Dermis microvascular lymphatic vessel endothelial cell (primary cell): ENCODE measurements around the gene METTL25B. TPM values are rescaled to one million over a fixed set of nuclear protein-coding genes. Genes with fewer than 3 reads are reported as not detected.
A peak's percentile ranks its signal among the peaks of the same experiment; 100 is the strongest.

Experiments used
- DNase-seq, 2 donors: peaks; one replicate each; pipeline versions ENCODE4 v3.0.0 to v3.0.0-alpha.2; 2010; ENCODE audit warnings: low read depth in 2 of 2
- total RNA-seq: library from RNA; depleted of rRNA; stranded (reverse); fragments of >200 nt; gene quantifications from 2 replicates; pipeline ENCODE4 v1.2.1, GENCODE V29; 2014

The METTL25B gene
- total RNA-seq, 1 donor from 2014 or later = 7.3 TPM

DNA sequence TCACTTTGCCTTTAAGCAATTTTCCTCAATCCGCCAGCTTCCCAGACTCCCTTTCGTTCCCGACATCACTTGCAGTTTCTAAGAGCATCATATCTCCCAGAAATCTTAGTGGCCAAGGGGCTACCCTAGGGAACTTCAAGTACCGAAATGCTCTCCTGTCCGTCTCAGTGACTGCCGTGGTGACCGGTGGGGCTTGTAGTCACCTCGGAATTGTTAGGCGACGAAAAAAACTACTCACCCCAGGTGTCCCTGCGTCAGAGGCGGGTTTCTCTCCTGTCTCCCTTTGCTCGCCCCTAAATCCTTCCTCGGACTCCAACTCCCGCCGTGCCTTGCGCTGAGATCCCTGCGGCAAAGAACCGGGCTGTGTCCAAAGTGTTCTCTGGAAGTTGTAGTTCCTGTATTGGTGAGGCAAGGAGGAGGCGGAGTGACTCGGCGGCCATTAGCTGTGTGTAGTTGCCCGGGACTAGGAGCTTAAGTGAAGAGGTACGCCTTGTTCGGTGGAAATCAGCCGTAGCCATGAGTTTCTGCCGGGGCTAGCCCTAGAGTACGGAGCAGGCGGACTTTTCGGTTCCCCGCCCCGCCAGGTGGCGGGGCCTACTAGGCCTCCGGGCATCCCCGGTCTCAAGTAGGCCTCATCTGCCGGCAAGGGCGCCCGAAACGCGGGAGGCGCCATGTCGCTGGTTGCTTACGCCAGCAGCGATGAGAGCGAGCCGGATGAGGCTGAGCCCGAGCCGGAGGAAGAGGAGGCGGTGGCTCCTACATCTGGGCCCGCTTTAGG is 39.0 kb downstream of the METTL25B start, which contains the start of gene PRCC:
PRCC (plus strand) TSS at position 435 of the 778 bp plus-strand sequence; CDS start at position 672, 237 bp downstream.
- peak; percentile 99 to 100 for DNase-seq

DNA sequence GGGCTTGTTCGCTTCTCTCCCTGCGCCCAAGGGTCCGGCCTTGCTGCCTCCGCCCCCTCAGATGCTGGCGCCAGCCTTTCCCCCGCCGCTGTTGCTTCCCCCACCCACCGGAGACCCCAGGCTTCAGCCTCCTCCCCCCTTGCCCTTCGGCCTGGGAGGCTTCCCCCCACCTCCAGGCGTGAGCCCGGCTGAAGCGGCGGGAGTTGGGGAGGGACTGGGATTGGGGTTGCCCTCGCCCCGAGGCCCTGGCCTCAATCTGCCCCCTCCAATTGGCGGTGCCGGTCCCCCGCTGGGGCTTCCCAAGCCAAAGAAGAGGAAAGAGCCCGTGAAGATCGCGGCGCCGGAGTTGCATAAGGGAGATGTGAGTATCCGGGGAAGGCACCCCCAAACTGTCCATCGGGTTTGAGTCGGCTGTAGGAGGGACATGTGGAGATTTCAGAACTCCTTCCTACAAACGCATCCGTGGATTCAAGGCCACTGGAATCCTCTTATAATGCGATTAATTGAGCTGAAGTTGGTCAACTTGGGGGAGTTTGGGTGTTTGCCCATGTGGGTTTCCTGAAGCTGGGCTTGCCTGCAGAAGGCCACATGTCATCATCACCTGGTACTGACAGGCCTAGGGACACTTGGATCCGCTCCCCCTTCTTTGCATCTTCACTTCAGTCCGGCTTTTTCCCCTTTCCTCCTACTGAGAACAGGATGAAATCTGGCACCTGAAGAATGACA is 39.8 kb downstream of the METTL25B start:
- DNase-seq = peak in 1 of 2 donors; percentile 19

DNA sequence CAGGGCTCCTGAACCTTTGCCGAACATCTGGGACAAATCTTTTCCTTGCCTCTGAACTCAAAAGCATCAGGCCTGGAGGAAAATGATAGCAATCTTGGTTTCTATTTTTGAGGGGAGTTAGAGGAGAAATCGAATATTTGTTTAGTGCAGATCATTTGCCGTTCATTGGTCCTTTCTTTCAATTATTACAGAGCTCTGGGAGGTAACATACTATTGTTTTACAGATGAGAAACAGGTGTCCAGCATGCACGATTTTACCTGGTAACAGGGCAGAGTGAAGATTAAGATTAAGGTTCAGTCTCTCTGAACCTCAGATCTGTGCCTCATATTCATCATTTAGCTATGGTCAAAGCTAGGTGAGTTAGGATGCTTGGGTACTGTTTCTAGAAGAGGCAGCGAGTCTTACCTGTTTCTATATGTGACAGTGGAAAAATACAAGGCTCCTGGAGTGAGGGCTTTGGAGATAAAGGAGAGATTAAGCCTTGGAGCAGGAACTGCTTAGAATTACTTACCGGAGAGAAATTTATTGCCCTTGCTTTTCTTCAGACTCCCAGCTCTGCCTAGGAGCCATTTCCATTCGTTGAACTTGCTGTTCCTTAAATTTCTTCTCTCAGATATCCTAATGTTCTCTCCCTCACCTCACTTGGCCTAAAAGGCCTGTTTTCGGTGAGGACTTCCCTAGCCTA is 40.5 kb downstream of the METTL25B start:
- no peak for DNase-seq

DNA sequence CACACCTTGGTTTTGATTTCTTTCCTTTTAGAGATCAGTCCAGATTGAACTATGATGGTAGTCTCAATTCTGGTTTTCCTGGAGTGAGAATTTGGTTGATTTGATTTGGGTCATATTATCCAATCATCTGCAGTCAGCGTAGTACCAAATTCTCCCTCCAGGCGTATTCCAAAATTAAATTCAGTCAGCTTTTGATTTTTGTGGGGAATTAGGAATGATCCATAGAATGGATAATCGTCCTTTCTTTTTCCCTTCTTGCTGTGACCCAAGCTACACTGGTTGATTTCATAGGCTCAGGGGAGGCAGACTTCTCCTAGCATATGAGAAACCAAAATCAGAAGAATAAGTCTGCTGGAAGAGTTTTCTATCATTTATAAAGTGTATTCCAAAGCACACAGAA is 44.0 kb downstream of the METTL25B start:
- no peak for DNase-seq

DNA sequence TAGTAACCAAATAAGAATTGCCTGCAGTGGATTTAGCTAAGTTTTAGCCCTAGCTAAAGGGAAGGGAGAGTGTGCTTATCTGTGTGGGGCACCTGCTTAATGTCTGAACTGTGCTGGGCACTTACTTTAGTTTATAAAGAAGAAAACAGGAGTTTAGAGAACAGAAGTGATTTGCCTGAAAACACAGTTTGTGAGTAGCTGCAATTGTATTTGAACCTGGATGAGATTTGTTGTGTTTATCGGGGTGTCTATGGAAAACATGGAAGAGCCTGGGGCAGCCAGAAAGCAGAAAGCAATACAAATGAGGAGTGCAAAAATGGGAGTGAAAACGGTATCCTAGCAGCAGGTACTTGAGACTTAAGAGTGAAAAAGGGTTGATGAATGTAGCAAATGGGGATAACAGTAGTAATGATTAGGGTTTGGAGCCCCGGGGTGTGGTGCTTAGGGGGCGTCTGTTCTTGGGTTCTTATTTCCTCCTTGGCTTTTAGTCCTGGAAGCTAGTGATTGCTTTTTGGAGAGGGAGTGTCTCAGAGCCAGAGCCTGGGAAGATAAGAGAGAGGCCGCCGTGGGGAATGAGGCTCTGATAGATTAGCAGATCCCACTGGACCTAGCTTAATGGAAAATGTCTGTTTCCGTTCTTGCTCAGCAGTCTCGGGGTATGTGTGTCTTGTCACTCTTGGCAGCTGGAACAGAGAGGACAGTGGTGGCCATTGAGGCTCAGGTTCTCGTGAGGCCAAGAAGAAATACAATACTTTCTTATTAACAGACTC is 44.6 kb downstream of the METTL25B start:
- DNase-seq = no peak

DNA sequence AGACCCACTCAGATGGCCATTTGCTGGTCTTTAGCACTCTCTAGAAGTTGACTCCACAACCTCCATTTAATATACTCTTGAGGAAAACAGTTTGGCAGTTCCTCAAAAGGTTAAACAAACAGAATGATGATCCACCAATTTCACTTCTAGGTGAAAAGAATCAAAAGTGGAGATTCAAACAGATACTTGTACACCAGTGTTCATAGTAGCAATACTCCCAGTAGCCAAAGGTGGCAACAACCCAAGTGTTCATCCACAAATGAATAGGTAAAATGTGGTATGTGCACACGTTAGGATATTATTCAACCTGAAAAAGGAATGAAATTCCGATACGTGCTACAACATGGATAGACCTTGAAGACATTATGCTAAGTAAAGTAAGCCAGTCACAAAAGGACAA is 45.3 kb downstream of the METTL25B start:
- DNase-seq = no peak

DNA sequence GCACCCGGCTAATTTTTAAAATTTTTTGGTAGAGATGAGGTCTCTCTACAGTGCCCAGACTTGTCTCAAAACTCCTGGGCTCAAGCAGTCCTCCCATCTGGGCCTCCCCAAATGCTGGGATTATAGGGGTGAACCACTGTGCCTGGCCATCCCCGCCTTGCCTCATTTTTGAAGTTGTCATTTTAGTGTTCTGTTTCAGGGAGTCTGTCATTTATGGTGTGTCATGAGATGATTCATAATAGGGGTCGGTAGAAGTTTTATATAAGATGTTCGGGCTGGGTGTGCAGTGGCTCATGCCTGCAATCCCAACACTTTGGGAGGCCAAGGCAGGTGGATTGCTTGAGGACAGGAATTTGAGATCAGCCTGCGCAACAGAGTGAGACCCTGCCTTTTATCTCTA is 47.5 kb downstream of the METTL25B start:
- no peak for DNase-seq

DNA sequence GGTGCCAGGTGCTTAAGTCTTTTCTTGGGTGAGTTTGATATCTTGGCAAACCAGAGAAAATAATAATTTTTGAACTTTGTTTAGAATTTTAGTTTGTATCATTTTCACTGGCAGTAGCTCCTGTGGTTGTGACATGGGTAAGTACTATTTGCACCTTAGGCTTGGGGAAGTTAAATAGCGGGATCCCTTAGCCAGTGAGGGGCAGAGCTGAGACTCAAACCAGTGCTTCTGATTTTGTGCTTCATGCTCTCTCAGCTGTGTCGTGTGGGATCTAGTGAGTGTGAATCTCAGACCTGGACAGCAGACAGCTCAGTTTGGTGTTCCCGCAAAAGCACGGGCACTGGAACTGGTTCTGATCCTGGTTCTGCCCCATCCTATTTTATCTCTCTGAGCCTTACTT is 48.7 kb downstream of the METTL25B start:
- no peak for DNase-seq

DNA sequence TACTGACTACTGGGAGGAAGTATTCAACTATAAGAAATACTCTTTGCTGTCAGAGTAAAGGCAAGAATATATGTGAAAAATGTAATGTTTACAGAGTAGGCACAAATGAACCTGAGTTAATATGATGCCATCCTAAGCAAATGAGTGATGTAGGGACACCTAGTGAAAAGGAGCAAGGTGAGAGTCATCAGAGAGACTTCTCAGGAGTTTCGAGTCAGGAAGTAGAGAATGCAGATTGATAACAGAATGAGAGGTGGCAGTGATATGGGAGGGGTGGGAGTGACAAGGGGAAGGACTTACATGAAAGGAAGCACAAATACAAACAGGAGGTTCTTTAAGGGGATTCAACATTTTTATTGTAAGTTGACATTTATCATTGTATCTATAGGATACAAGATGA is 49.3 kb downstream of the METTL25B start:
- DNase-seq = no peak

DNA sequence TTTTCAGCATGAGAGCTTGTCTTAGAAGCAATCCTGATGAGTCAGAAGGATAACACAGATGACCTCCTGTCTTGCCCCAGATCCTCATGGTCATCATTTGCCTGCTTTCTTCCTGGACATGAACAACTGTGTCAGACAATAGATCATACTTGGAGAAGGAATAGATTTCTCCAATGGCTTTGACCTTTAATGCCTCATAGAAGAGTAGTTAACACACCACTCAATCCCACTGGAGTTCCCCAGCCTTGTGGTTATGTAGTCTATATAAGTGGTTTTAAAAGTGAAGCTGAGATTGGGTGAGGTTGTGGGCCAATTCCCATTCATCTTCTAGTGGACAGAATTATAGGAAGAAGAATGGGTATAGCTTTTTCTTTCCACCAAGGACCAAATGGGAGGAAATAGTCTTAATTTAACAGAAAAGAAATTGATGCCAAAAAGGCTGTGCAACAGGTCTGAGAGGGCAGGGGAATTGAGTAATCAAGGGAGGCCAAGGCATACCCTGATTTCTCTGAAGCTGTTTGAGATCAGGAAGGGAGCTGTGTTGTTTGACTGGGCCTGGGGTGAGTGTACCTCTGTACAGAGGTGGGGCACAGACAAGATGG is 53.4 kb downstream of the METTL25B start:
- peak in 1 of 2 donors; percentile 27 for DNase-seq

DNA sequence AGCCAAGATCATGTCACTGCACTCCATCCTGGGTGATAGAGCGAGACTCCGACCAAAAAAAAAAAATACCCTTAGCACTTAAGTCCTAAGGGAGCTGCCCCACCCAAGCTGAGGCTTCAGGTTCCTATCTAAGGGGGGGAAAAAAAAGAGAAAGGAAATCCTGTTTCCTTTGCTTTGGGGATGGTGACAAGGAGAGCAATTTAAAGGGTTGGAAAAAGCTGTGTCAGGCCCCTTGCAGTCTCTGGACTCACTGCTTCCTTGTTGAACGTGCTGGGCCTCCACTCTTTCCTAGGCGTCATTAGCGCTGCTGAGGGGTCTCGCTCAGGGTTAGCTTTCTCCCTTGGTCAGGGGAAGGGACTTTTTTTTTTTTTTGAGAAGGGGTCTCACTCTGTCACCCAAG is 57.2 kb downstream of the METTL25B start:
- DNase-seq = no peak

Other genes starting within 250 kb of the METTL25B start
- 4.1 and 9.4 TPM in 2 replicates for gene MEF2D, start 227.7 kb upstream of the METTL25B start, total RNA-seq
- gene IQGAP3, start 155.9 kb upstream of the METTL25B start, total RNA-seq = 6.8 and 12.8 TPM in 2 replicates
- not detected in 2 replicates for gene TTC24, start 148.7 kb upstream of the METTL25B start, total RNA-seq
- gene NAXE, start 136.7 kb upstream of the METTL25B start, total RNA-seq = 53.1 and 55.3 TPM in 2 replicates
- gene GPATCH4, start 127.0 kb upstream of the METTL25B start, total RNA-seq = 12.7 and 18.1 TPM in 2 replicates
- 0.13 TPM in 1 of 2 replicates, not detected in the other for gene HAPLN2, start 109.1 kb upstream of the METTL25B start, total RNA-seq
- not detected in 2 replicates for gene BCAN, start 86.4 kb upstream of the METTL25B start, total RNA-seq
- 38.3 and 55.1 TPM in 2 replicates for gene NES, start 51.1 kb upstream of the METTL25B start, total RNA-seq
- 0.25 TPM in 1 of 2 replicates, not detected in the other for gene CRABP2, start 22.9 kb upstream of the METTL25B start, total RNA-seq
- 6.0 and 7.2 TPM in 2 replicates for gene ISG20L2, start 297 bp downstream of the METTL25B start, total RNA-seq
- gene MRPL24, start 12.6 kb downstream of the METTL25B start, total RNA-seq = 29.8 and 46.7 TPM in 2 replicates
- 93.6 and 114 TPM in 2 replicates for gene HDGF, start 23.2 kb downstream of the METTL25B start, total RNA-seq
- gene PRCC, start 39.1 kb downstream of the METTL25B start, total RNA-seq = 9.6 and 13.3 TPM in 2 replicates
- 0.13 TPM in 1 of 2 replicates, not detected in the other for gene SH2D2A, start 88.4 kb downstream of the METTL25B start, total RNA-seq
- not detected in 2 replicates for gene INSRR, start 130.6 kb downstream of the METTL25B start, total RNA-seq
- not detected in 2 replicates for gene NTRK1, start 132.4 kb downstream of the METTL25B start, total RNA-seq
- gene PEAR1, start 165.2 kb downstream of the METTL25B start, total RNA-seq = 10.9 and 25.2 TPM in 2 replicates
- 0.13 TPM in 2 replicates for gene LRRC71, start 192.2 kb downstream of the METTL25B start, total RNA-seq